Neutrophil (primary cell): ENCODE data around the gene CYP51A1.

ENCODE experiments used
- H3K27ac ChIP-seq: fragments of 200-600 bp; sonication (generic); 2 replicates; pipeline ENCODE4 v1.5.1; 2016; ENCODE audit warnings: mild to moderate bottlenecking, moderate library complexity
- H3K27me3 ChIP-seq: fragments of 200-600 bp; sonication (generic); 2 replicates; pipeline ENCODE4 v1.6.0; 2016; ENCODE audit warnings: mild to moderate bottlenecking
- H3K36me3 ChIP-seq: fragments of 200-600 bp; sonication (generic); 2 replicates; pipeline ENCODE4 v1.5.1; 2017
- H3K4me1 ChIP-seq, 2 experiments: fragments of 200-600 bp in 1 of 2; sonication (generic) in 1 of 2; 1 replicate in 1 of 2; 2 replicates in 1 of 2; pipeline versions ENCODE4 v1.5.1 to v1.6.1; 2013 to 2016; ENCODE audit warnings: low read depth in 1 of 2, low read length in 1 of 2, mild to moderate bottlenecking in 1 of 2, moderate library complexity in 1 of 2; ENCODE audit not compliant: control insufficient read depth in 1 of 2, insufficient read depth in 1 of 2
- H3K4me3 ChIP-seq, 2 experiments: fragments of 200-600 bp in 1 of 2; sonication (generic) in 1 of 2; 1 replicate in 1 of 2; 2 replicates in 1 of 2; pipeline ENCODE4 v1.5.1; 2013 to 2016; ENCODE audit warnings: low read depth in 1 of 2, low read length in 1 of 2, mild to moderate bottlenecking in 1 of 2, moderate library complexity in 1 of 2
- H3K9me3 ChIP-seq: fragments of 200-600 bp; sonication (generic); 2 replicates; pipeline ENCODE4 v1.5.1; 2016
- TF ChIP-seq, protein P1 (sequence below): fragments of 200-600 bp; sonication (generic); IDR thresholded peaks from 2 replicates; pipeline ENCODE4 v1.5.1; 2016; ENCODE audit warnings: antibody characterized with exemption

Gene CYP51A1

DNA sequence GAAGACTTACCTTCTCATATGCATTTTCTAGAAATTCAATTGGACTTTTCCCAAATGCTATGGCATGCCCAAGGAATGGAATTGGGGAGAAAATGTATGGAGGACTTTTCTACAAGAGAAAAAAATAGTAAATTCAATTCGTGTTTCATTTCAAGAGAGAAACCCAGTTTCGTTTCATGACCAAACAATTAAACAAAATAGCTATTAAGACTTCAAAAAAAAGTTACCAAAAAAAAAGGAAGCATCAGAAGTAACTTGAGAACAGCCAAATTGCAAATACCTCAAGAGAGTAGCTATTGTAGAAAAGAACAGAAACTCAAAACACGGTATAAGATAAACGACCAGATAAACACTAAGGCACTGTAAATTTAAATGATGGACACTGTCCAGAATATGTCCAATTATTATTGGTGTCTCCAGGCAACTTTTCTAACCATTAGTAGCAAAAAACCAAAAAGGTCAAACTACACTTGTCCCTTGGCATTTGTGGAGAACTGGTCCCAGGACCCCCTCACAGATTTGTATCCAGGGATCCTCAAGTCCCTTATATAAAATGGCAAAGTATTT is 2.4 kb downstream of the CYP51A1 start:
- Histone ChIP-seq H3K27me3 (no peaks in the 10 kb centered on the region), H3K4me1 (peaks cover 16 to 18% of the 10 kb centered on the region in 2 experiments), H3K27ac (no peak overlapping the region), H3K36me3 (no peaks in the 10 kb centered on the region), H3K9me3 (no peaks in the 10 kb centered on the region), H3K4me3 (no peak overlapping the region)
- TF ChIP-seq, protein P1, sequence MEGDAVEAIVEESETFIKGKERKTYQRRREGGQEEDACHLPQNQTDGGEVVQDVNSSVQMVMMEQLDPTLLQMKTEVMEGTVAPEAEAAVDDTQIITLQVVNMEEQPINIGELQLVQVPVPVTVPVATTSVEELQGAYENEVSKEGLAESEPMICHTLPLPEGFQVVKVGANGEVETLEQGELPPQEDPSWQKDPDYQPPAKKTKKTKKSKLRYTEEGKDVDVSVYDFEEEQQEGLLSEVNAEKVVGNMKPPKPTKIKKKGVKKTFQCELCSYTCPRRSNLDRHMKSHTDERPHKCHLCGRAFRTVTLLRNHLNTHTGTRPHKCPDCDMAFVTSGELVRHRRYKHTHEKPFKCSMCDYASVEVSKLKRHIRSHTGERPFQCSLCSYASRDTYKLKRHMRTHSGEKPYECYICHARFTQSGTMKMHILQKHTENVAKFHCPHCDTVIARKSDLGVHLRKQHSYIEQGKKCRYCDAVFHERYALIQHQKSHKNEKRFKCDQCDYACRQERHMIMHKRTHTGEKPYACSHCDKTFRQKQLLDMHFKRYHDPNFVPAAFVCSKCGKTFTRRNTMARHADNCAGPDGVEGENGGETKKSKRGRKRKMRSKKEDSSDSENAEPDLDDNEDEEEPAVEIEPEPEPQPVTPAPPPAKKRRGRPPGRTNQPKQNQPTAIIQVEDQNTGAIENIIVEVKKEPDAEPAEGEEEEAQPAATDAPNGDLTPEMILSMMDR = no peak

DNA sequence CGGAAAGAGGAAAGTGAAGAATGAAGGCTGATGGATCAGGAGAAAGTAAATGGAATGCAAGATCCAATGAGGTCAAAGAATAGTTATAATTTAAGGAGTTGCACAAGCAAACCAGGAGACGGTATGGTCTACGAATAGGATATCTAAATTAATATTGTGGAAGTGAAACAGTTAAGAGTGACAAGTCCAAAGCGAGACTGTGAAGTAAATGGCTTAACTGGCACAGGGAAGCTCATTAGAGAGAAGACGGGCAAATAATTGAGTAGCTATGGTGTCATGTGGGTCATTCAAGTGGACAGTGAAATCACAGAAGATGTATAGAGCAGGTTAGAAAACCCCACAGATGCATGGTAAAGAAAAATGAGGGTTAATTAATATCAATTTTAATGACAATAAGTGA is 3.2 kb downstream of the CYP51A1 start:
- TF ChIP-seq, protein P1 = no peak
- Histone ChIP-seq H3K27me3 (no peaks in the 10 kb centered on the region), H3K4me1 (peaks cover 16 to 18% of the 10 kb centered on the region in 2 experiments), H3K9me3 (no peaks in the 10 kb centered on the region), H3K36me3 (no peaks in the 10 kb centered on the region), H3K4me3 (no peak overlapping the region), H3K27ac (no peak overlapping the region)

DNA sequence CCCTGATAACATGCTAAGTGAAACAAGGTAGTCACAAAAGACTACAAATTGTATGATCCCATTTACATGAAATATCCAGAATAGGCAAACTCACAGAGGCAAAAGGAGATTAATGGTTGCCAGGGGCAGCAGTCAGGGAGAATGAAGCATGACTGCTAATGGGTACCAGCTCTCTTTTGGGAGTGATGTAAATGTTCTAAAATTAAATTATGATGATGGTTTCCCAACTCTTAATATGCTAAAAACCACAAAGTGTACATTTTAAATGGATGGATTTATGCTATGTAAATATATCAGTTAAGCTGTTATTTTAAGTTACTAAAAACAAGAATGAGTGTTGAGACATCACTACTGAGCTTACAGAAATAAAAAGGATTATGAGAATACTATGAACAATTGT is 12.6 kb downstream of the CYP51A1 start:
- no peak overlapping the region for H3K27ac ChIP-seq

DNA sequence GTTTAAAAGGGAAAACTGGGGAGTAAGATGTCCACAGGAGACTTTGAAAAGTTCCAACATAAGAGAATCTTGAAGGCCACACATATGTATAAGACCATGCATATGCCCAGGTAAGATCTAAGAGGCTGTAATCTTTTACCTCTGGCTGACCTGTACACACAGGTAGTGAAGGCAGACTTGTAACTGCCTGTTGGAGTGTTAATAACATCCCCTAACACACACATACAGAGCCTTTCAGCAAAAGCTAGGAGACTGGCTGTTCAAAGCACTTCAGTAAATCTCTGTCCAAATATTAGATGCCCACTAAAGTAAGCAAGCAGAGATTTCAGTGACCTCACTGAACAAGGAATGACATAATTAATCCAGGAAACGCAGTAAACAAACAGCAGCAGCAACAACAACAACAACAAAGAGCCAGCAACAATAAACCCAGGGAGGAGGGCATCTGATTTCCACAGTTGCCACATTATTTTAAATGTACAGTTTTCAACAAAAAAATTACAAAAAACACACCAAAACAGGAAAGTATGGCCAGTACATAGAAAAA is 15.0 kb downstream of the CYP51A1 start:
- TF ChIP-seq, protein P1 = no peak
- no peaks in the 10 kb centered on the region for H3K9me3 ChIP-seq
- H3K4me1 ChIP-seq = no peaks in the 10 kb centered on the region
- no peak overlapping the region for H3K27ac ChIP-seq
- no peaks in the 10 kb centered on the region for H3K27me3 ChIP-seq
- no peaks in the 10 kb centered on the region for H3K36me3 ChIP-seq
- H3K4me3 ChIP-seq = no peak overlapping the region

More for the DNA sequence above, 12.6 kb downstream of the CYP51A1 start:
- TF ChIP-seq, protein P1 = no peak
- Histone ChIP-seq H3K4me3 (no peak overlapping the region), H3K27me3 (no peaks in the 10 kb centered on the region), H3K36me3 (no peaks in the 10 kb centered on the region), H3K4me1 (no peaks in the 10 kb centered on the region), H3K9me3 (no peaks in the 10 kb centered on the region)

DNA sequence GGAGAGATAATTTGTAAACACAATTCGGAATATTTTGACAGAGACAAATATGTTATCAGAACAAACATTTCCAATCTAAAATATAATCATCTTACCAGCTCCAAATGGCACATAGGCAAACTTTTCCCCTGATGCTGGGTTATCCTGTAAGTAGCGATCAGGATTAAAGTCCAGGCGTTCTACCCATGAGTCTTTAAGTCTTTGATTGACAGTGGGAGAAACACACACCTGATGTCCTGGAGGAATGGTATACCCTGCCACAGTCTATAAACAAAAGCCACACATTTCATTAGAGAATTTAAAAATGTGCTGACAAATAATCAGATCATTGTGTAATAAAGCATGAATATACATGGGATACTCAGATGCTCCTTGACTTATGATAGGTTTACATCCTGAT is 17.3 kb downstream of the CYP51A1 start:
- Histone ChIP-seq H3K4me3 (no peak overlapping the region), H3K27ac (no peak overlapping the region), H3K9me3 (no peaks in the 10 kb centered on the region), H3K36me3 (peaks cover 4% of the 10 kb centered on the region), H3K27me3 (no peaks in the 10 kb centered on the region), H3K4me1 (no peaks in the 10 kb centered on the region)
- TF ChIP-seq, protein P1 = no peak
